ENCODE results near the gene KIAA1217.

- TF ChIP-seq POLR2A (IDR thresholded peaks at IDR 0.05; ENCODE audit: low read depth, low read length) (no peak), POLR2AphosphoS5 (IDR thresholded peaks at IDR 0.05; ENCODE audit: low read depth, low read length) (no peak), TAF1 (IDR thresholded peaks at IDR 0.05; ENCODE audit: low read depth, low read length) (no peak), SPI1 (IDR thresholded peaks at IDR 0.05; ENCODE audit: low read depth, low read length) (no peak), POU2F2 (IDR thresholded peaks at IDR 0.05; ENCODE audit: low read depth, low read length) (no peak), PAX5 (IDR thresholded peaks at IDR 0.05; ENCODE audit: insufficient read depth, low read length, severe bottlenecking) (no peak)
These were observed 199.0 kb downstream of the KIAA1217 start for GRCh38 chr10:24407928-24408327.

Measured in GM12891 (cell line).